MG63 (cell line): ENCODE measurements around the gene PAK1. TPM values are rescaled to one million over a fixed set of nuclear protein-coding genes. Genes with fewer than 3 reads are reported as not detected.
"Not testable (repeated sequence)": the region's sequence is repeated elsewhere in the genome, so short reads cannot be mapped to it uniquely, and the experiment has no call there.

Source experiments
- DNase-seq: peaks from one replicate; pipeline ENCODE4 v3.0.0-alpha.2; 2020
- H3K27me3 ChIP-seq: fragments of 250-450 bp; sonication (Bioruptor Pico); 2 replicates; pipeline ENCODE4 v1.5.1; 2020; ENCODE audit warnings: mild to moderate bottlenecking, moderate library complexity
- H3K36me3 ChIP-seq: fragments of 250-450 bp; sonication (Bioruptor Pico); 2 replicates; pipeline ENCODE4 v1.5.1; 2020; ENCODE audit warnings: mild to moderate bottlenecking, moderate library complexity
- H3K4me3 ChIP-seq: fragments of 250-450 bp; sonication (Bioruptor Pico); 2 replicates; pipeline ENCODE4 v1.5.1; 2020; ENCODE audit warnings: mild to moderate bottlenecking, moderate library complexity
- H3K9me3 ChIP-seq: fragments of 250-450 bp; sonication (Bioruptor Pico); 2 replicates; pipeline ENCODE4 v1.5.1; 2020; ENCODE audit warnings: mild to moderate bottlenecking, moderate library complexity
- total RNA-seq: library from RNA; depleted of rRNA; stranded (reverse); fragments of >200 nt; shearing (Covaris generic); gene quantifications from 2 replicates; pipeline ENCODE4 v1.2.3, GENCODE V29; 2014; ENCODE audit warnings: low replicate concordance

Gene PAK1
- total RNA-seq, 1 experiment from 2014 or later, result 31.3 TPM

DNA sequence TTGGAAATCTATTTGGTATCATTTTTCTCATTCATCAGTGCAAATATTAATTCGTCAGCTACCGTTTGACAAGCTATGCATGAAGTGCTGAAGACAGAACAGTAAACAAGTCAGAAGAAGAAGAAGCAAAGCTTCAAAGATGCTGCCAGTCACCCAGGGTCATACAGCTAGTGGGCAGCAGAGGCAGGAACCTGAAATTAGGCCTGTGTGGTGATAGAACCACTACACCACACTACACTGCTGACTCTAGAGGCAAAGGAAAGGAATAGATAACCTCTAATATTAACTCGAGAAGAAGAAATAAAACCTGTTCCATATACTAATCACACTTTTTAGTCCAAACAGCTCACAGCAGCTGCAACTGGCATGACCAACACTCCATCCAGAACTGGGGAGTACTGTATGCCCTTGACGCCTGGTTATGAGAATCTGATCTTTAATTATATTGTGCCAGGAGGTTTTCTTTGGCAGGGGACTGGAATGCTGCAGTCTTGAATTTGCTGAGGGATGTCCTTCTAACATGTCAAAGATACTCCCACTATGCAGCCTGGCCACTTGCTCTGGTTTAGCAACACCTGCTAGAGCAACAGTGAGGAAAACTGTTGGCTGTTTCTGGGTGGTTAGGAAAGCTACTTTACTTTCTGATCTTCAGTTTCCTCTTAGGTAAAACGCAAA lies 73.0 kb downstream of the PAK1 start:
- H3K4me3 ChIP-seq, result no peak overlapping the region
- DNase-seq, result no peak
- no peaks in the 10 kb centered on the region for H3K27me3 ChIP-seq
- no peaks in the 10 kb centered on the region for H3K9me3 ChIP-seq
- H3K36me3 ChIP-seq, result no peaks in the 10 kb centered on the region; the same call in 1 of the 2 replicates

DNA sequence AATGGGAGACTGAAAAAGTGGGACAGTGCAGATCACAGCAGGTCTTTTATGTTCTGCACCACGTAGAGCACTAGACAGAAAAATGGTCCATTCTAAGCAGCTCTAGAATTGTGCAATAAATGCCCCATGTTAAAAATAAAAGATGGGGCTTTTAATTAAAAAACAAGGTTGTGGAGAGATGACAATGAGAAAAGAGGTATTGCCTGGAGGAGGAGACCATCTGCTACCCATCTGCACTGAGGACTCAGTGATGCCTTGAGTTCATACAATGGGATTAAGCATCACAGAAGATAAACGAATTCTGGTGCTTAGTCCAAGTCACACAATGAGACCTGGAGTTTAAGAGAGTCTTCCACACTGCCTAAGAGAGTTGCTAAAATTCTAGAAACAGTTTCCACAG lies 73.6 kb downstream of the PAK1 start:
- no peaks in the 10 kb centered on the region for H3K9me3 ChIP-seq
- no peaks in the 10 kb centered on the region for H3K27me3 ChIP-seq
- H3K36me3 ChIP-seq, result no peaks in the 10 kb centered on the region; the same call in 1 of the 2 replicates
- no peak for DNase-seq
- no peak overlapping the region for H3K4me3 ChIP-seq

DNA sequence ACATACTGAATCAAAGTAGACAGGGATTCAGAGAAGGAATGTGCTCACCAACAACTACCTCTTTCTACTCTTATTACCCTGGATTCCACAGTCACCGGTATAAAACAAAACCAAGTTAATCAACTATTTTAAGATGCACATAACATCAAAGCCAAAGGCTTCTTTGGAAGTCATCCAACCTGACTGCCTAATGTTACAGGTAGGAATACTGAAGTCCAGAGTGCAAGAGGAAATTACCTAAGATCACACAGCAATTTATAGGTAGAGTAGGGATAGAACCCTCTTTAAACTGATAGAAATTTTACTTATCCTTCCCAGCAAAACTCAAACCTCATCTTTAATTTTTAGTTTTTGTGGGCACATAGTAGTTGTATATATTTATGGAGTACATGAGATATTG lies 76.3 kb downstream of the PAK1 start:
- no peak for DNase-seq
- no peaks in the 10 kb centered on the region; the same call in 1 of the 2 replicates for H3K36me3 ChIP-seq
- no peaks in the 10 kb centered on the region for H3K9me3 ChIP-seq
- H3K27me3 ChIP-seq, result no peaks in the 10 kb centered on the region
- H3K4me3 ChIP-seq, result no peak overlapping the region

DNA sequence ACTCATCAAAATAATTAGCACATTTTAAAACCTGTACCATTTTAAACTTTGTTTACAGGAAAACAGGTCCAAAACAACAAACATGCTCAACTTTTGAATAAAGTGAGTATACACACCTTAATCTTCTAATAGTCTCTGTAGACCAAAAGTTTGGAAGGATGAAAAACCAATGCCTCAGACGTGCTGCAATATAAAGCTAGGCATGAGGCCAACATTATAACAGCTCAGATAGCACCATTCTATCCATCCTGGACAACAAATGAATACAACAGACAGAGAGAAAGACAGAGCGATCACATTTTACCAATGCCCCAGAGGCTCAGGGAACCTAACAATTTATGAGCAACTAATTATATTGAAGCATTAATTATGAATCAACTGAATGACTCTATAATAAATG lies 77.0 kb downstream of the PAK1 start:
- H3K4me3 ChIP-seq, result no peak overlapping the region
- no peaks in the 10 kb centered on the region for H3K9me3 ChIP-seq
- DNase-seq, result no peak
- no peaks in the 10 kb centered on the region for H3K27me3 ChIP-seq
- H3K36me3 ChIP-seq, result no peaks in the 10 kb centered on the region; the same call in 1 of the 2 replicates

DNA sequence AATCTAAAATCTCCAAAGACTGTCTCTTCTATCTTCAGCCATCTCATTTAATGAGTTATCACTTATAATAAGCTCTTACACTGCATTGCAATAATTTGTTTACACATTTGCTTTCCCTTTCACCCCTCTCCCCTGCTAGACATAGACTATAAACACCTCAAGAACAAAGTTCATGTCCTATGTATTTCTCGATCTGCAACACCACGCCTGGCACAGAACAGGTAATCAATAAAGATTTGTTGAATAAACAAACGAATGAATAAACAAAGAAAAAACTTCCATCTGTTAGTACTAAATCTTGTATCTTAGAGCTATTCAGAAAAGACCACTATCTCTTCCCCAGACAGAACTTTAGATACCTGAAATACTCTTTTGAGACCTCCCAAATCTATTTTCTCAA lies 77.6 kb downstream of the PAK1 start:
- no peak for DNase-seq
- H3K36me3 ChIP-seq, result no peaks in the 10 kb centered on the region; the same call in 1 of the 2 replicates
- no peaks in the 10 kb centered on the region for H3K9me3 ChIP-seq
- no peaks in the 10 kb centered on the region for H3K27me3 ChIP-seq
- H3K4me3 ChIP-seq, result no peak overlapping the region

DNA sequence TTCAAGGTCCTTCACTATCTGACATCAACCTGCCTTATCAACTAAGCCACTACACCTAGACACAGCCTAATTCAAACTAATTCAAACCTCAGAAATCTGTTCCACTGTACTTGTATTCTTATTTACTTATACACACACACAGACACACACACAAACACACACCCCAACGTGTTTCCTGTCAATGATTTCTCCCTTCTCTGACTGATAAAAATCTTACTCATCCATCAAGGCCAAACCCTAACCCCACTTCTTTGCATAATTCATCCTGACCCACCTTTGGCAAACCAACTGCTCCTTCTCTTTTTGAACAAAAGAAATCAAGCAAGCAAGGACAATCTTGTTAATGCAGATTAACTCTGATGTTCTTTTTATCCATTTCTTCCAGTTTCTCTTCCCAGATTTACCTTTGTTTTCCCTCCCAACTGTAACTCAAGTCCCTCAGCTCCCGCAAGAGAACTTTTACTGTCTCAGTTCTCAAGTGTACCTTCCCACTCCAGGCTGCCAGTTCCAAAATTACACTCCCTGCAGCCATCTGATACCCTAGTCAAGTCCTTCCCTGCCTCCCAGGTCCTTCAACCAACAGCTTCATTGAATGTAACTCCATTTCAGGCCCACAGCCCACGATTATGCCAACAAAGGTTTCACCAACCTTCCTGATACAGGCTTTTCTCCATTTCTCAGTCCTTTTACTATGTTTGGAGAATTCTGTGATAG lies 78.3 kb downstream of the PAK1 start:
- H3K27me3 ChIP-seq, result no peaks in the 10 kb centered on the region
- H3K4me3 ChIP-seq, result no peak overlapping the region
- H3K9me3 ChIP-seq, result no peaks in the 10 kb centered on the region
- H3K36me3 ChIP-seq, result no peaks in the 10 kb centered on the region; the same call in 1 of the 2 replicates
- no peak for DNase-seq

DNA sequence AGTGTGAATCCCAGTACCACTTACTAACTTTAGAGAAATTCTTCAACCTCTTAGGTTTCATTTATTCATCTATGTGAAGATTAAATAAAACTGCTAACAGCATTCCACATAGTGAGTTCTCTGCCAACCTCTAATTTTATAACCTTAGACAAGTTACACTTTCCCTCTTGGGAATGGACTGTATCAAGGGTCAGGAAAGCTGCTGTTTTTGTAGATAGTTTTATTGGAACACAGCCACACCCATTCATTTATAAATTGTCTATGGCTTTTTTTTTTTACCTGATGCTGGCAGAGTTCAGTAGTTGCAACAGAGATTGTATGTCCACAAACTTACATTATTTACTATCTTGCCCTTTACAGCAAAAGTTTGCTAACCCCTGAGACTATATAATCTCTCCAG lies 81.1 kb downstream of the PAK1 start:
- H3K36me3 ChIP-seq, result no peaks in the 10 kb centered on the region
- no peaks in the 10 kb centered on the region for H3K27me3 ChIP-seq
- DNase-seq, result no peak
- no peak overlapping the region for H3K4me3 ChIP-seq
- no peaks in the 10 kb centered on the region for H3K9me3 ChIP-seq

DNA sequence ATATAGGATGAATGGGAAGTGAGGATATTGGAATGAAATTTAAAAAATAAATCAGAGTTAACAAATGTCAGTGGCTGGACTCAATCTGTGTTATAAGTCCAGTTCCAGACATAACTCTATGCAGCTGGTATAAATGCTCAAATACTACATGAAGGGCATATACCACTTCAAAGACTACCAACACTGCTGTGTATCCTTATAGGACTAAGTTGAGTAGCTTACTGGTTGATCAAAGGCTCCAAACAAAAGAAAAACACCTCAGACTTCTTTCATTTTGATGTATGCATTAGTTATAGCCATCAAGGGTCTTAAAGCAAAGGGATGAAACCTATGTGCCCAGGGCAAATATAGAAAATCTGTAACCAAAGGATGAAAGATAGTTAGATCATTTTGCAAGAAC lies 86.2 kb downstream of the PAK1 start:
- Histone ChIP-seq H3K27me3 (no peaks in the 10 kb centered on the region), H3K9me3 (no peaks in the 10 kb centered on the region; the same call in 1 of the 2 replicates), H3K36me3 (peaks cover 11% of the 10 kb centered on the region), H3K4me3 (no peak overlapping the region)
- DNase-seq, result no peak

DNA sequence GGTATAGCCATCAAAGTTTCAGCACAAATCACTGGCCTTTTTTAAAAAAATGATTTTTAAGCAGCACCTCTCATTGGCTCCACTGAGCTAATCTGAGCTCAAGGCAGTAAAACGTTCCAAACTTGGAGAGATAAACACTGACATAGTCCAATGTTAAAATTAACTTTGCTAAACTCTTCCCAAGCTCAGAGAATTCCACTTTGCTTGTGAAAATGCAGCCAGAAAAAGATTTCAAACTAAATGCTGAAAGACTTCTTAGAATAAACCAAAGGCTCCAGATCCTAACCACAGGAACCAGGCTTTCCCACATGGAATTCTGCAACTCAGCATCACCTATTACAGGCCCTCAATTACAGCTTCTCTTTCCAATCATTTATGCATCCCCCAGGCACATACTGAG lies 87.7 kb downstream of the PAK1 start:
- Histone ChIP-seq H3K27me3 (no peaks in the 10 kb centered on the region), H3K4me3 (no peak overlapping the region), H3K9me3 (no peaks in the 10 kb centered on the region; the same call in 1 of the 2 replicates), H3K36me3 (peaks cover 11% of the 10 kb centered on the region)
- no peak for DNase-seq

DNA sequence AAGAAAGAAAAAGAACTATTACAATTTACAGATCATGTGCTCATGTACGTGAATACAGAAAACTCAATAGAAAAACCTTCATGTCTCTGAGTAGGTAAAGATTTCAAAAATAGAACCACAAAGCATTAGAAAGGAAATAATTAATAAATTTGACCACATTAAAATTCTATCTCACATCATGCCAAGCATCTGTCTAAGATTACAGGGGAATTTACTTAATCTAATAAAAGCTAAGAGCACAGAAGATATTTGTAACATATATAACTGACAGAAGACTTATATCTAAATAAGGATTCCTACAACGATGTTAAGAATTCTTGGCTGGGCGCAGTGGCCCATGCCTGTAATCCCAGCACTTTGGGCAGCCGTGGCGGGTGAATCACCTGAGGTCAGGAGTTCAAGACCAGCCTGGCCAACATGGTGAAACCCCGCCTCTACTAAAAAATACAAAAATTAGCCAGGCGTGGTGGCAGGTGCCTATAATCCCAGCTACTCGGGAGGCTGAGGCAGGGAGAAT lies 88.6 kb downstream of the PAK1 start:
- H3K9me3 ChIP-seq, H3K4me3 ChIP-seq, H3K27me3 ChIP-seq: not testable (repeated sequence)
- peaks cover 11% of the 10 kb centered on the region for H3K36me3 ChIP-seq
- DNase-seq, result peak; percentile 47

DNA sequence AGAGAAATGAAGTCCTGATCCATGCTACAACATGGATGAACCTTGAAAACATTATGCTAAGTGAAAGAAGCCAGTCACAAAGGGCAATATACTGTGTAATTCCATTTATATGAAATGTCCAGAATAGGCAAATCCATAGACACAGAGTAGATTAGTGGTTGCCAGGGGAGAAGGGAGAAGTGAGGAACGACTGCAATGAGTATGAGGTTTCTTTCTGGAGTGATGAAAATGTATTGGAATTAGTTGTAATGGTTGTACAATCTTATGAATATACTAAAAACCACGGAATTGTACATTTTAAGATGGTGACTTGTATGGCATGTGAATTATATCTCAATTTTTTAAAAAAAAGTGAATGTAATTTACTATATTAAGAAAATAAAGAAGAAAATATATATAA lies 89.3 kb downstream of the PAK1 start:
- H3K27me3 ChIP-seq, result no peaks in the 10 kb centered on the region
- no peaks in the 10 kb centered on the region; the same call in 1 of the 2 replicates for H3K9me3 ChIP-seq
- DNase-seq, result no peak
- peaks cover 12% of the 10 kb centered on the region for H3K36me3 ChIP-seq
- H3K4me3 ChIP-seq, result no peak overlapping the region

DNA sequence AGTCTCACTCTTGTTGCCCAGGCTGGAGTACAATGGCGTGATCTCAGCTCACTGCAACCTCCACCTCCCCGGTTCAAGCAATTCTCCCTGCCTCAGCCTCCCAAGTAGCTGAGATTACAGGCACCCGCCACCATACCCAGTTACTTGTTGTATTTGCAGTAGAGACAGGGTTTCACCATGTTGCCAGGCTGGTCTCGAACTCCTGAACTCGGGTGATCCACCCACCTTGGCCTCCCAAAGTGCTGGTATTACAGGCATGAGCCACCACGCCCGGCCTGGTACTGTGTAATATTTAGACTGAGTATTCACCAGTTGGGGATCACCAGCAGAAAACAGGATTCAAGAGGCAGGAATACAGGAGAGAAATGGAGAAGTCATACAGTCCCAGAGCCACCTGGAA lies 90.5 kb downstream of the PAK1 start:
- H3K36me3 ChIP-seq, result peaks cover 17% of the 10 kb centered on the region
- not testable (repeated sequence) for H3K4me3 ChIP-seq, DNase-seq, H3K27me3 ChIP-seq, H3K9me3 ChIP-seq

DNA sequence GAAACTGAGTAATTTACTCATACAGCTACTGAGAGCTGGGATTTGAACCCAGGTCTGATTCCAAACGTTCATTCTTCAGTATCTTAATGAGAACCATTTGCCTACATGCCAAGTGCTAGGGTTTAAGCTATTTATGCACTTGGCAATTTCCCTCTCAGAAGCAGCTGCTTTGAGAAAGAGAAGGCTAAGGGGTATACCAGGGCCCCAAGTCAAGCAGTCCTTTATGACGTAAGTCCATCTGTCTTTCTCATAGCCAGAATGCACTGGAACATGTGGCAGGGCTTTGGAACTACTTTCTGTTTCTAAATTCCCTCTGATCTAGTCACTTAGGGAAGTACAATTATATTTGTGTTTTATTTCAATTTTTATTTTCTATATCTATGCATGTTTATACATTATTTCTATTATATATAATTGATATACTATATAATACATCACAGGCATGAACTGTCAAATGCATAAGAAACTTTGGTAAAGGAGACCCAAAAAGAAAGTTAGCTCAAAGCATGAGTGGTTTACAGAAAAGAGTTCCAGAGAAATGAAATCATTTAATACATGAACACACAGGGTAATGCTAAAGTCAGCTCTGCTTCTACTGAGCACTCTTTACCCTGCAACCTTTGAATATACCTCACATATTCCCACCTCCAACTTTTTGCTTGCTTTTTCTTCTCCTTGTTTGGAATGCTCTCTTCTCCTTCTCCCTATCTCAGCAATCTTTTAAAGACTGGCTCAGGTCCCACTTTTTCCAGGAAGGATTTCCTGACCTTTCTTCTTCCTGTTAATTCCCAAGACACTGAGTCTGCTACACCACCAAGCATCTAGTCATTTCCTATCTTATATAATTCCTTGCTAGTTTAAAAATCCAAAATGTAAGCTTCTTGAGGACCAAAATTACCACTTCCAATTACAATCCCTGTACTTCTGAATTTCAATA lies 91.9 kb downstream of the PAK1 start:
- no peaks in the 10 kb centered on the region for H3K27me3 ChIP-seq
- no peak for DNase-seq
- H3K36me3 ChIP-seq, result peaks cover 17% of the 10 kb centered on the region
- no peaks in the 10 kb centered on the region; the same call in 1 of the 2 replicates for H3K9me3 ChIP-seq
- no peak overlapping the region for H3K4me3 ChIP-seq

DNA sequence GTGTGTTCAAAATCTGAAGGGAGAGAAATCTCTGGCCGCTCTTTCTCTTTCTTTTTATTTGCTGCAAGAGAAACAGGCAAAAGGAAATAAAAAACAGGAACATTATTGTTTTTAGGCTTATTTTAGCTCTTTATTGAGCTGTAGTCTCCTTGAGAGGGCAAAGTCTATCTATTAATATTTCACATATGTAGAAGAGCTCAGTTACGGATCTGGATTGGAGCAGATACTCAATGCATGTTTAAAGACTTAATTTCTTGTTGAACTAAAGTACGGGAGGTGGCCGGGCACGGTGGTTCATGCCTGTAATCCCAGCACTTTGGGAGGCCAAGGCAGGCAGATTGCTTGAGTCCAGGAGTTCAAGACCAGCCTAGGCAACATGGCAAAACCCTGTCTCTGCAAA lies 94.0 kb downstream of the PAK1 start:
- Histone ChIP-seq H3K27me3 (no peaks in the 10 kb centered on the region; the same call in 1 of the 2 replicates), H3K9me3 (no peaks in the 10 kb centered on the region; the same call in 1 of the 2 replicates), H3K36me3 (peaks cover 21% of the 10 kb centered on the region), H3K4me3 (no peak overlapping the region)
- no peak for DNase-seq

DNA sequence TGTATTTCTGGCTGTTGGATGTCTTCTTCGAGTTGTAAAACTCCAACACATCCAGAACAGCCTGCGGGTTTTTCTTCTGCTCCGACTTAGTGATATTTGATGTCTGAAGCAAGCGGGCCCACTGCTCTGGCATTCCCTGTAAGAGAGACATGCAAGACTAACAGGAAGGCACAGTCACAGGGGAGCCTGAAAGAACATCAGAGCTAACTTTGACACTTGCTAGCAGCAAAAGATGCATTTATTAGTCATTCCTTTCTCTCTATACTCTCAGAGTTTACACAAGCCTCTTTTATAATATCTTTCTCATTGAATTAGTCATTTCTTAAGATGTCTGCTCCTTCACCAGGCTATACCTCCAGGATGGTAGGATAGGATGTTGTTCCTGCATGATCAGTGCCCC lies 94.6 kb downstream of the PAK1 start:
- DNase-seq, result no peak
- peaks cover 25% of the 10 kb centered on the region for H3K36me3 ChIP-seq
- H3K4me3 ChIP-seq, result no peak overlapping the region
- no peaks in the 10 kb centered on the region; the same call in 1 of the 2 replicates for H3K27me3 ChIP-seq
- H3K9me3 ChIP-seq, result no peaks in the 10 kb centered on the region; the same call in 1 of the 2 replicates

DNA sequence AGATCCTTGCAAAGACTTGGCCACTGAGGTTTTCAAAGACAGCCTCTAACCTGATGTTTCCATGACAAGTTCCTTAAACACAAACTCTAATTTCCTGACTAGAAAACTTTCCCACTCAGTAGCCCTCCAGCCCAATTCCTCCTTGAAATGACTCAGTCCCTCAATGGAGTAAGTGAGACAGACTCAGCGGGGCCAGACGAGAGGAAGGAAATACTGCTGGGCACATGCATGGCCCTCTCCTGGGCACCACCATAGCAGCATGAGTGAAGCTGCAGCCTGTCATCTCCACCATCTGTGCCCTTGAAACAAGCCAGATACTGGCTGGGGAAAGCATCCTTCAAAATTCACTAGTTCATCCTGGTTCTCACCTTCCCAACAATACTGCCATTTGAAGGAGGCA lies 96.2 kb downstream of the PAK1 start:
- H3K9me3 ChIP-seq, result no peaks in the 10 kb centered on the region; the same call in 1 of the 2 replicates
- H3K27me3 ChIP-seq, result no peaks in the 10 kb centered on the region; the same call in 1 of the 2 replicates
- no peak for DNase-seq
- H3K36me3 ChIP-seq, result peaks cover 22% of the 10 kb centered on the region
- no peak overlapping the region for H3K4me3 ChIP-seq

DNA sequence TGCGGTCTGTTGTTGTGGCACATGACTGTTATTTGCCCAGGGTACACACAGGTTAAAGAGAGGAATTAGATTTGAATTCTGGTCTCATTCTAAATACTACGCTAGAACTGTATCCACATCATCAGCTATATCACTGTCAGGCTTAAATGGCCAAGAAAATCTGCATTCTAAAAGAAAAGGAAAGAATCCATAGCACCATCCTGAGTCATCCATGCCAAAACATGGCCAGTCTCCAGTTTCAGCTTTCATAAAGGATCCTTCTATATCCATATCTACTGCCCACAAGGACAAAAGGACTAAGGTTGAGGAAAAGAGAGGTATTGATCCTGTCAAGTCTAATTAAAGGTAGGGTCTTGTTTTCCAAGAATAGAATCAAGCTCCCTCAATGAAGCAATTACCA lies 98.8 kb downstream of the PAK1 start:
- Histone ChIP-seq H3K27me3 (no peaks in the 10 kb centered on the region; the same call in 1 of the 2 replicates), H3K9me3 (no peaks in the 10 kb centered on the region), H3K36me3 (peaks cover 25% of the 10 kb centered on the region), H3K4me3 (no peak overlapping the region)
- DNase-seq, result peak; percentile 18
